HepG2 (cell line): ENCODE results near the gene IBA57. TPM values are rescaled to one million over a fixed set of nuclear protein-coding genes. Genes with fewer than 3 reads are reported as not detected.

Source experiments
- AKAP8 ChIP-seq: sonication (generic); formaldehyde crosslinking; IDR thresholded peaks from 2 replicates; pipeline ENCODE4 v1.5.1; 2020; ENCODE audit warnings: mild to moderate bottlenecking, missing genetic modification reagents
- GATAD2A ChIP-seq: IDR thresholded peaks from 2 replicates; pipeline ENCODE4 v1.6.1; 2016
- KAT8 ChIP-seq: IDR thresholded peaks from 2 replicates; pipeline ENCODE4 v1.6.1; 2016; ENCODE audit warnings: missing genetic modification reagents, missing compliant biosample characterization
- NFE2L1 ChIP-seq: sonication (generic); formaldehyde crosslinking; IDR thresholded peaks from 2 replicates; pipeline ENCODE4 v1.4.0; 2020; ENCODE audit warnings: missing genetic modification reagents, mild to moderate bottlenecking, borderline replicate concordance
- SOX13 ChIP-seq, 3 experiments: fragments of 450-650 bp in 1 of 3; sonication (generic) in 1 of 3; formaldehyde crosslinking in 1 of 3; IDR thresholded peaks in 2 of 3; conservative IDR thresholded peaks in 1 of 3; 2 replicates each; pipeline versions ENCODE4 v1.5.0 to v1.6.1; 2016 to 2020; ENCODE audit warnings: antibody characterized with exemption in 1 of 3, mild to moderate bottlenecking in 1 of 3, missing compliant biosample characterization in 1 of 3, missing genetic modification reagents in 1 of 3, moderate library complexity in 1 of 3
- SP5 ChIP-seq: IDR thresholded peaks from 2 replicates; pipeline ENCODE4 v1.6.1; 2016; ENCODE audit warnings: low read depth, borderline replicate concordance
- TBP ChIP-seq: sonication (generic); formaldehyde crosslinking; IDR thresholded peaks from 2 replicates; pipeline ENCODE4 v1.5.0; 2020; ENCODE audit warnings: missing genetic modification reagents
- ZNF501 ChIP-seq: sonication (generic); formaldehyde crosslinking; IDR thresholded peaks from 2 replicates; pipeline ENCODE4 v1.5.1; 2020; ENCODE audit warnings: mild to moderate bottlenecking, moderate library complexity, missing genetic modification reagents
- ZNF619 ChIP-seq: sonication (generic); formaldehyde crosslinking; IDR thresholded peaks from 2 replicates; pipeline ENCODE4 v1.4.0; 2020; ENCODE audit warnings: mild to moderate bottlenecking, missing genetic modification reagents
- ZNF709 ChIP-seq: sonication (generic); formaldehyde crosslinking; IDR thresholded peaks from 2 replicates; pipeline ENCODE4 v1.5.0; 2020; ENCODE audit warnings: mild to moderate bottlenecking, missing genetic modification reagents
- polyA plus RNA-seq, 8 experiments: library from polyadenylated mRNA; depleted of rRNA in 3 of 8; stranded (reverse) in 7 of 8; unstranded in 1 of 8; fragments of >200 nt; fragmentation: Illumina TruSeq in 4 of 8; extraction: Trizol in 4 of 8; gene quantifications; 2 replicates each; pipeline versions ENCODE4 v1.2.1 to v1.2.3, GENCODE V29; 2011 to 2016; ENCODE audit warnings: low read depth in 4 of 8, missing spikeins in 1 of 8, mixed read lengths in 1 of 8; ENCODE audit not compliant: insufficient read depth in 1 of 8
- total RNA-seq, 5 experiments: library from RNA; depleted of rRNA; stranded (reverse); fragments of >200 nt; fragmentation: Illumina TruSeq; extraction: Trizol; gene quantifications; 2 replicates each; pipeline ENCODE4 v1.2.3, GENCODE V29; 2016; ENCODE audit warnings: low read depth in 1 of 5
- TF ChIP-seq, protein P1 (sequence below): sonication (generic); formaldehyde crosslinking; IDR thresholded peaks from 2 replicates; pipeline ENCODE4 v1.8.1; 2023; ENCODE audit warnings: mild to moderate bottlenecking, moderate library complexity, missing genetic modification reagents
- TF ChIP-seq, protein P2 (sequence below): sonication (generic); IDR thresholded peaks from 2 replicates; pipeline ENCODE4 v1.6.1; 2016; ENCODE audit warnings: low read depth, borderline replicate concordance
- TF ChIP-seq, protein P3 (sequence below): sonication (generic); formaldehyde crosslinking; IDR thresholded peaks from 2 replicates; pipeline ENCODE4 v1.4.0; 2020; ENCODE audit warnings: missing genetic modification reagents
- TF ChIP-seq, protein P4 (sequence below): IDR thresholded peaks from 2 replicates; pipeline ENCODE4 v1.6.1; 2016; ENCODE audit warnings: missing compliant biosample characterization, missing genetic modification reagents, borderline replicate concordance
- TF ChIP-seq, protein P5 (sequence below): sonication (generic); formaldehyde crosslinking; IDR thresholded peaks from 2 replicates; pipeline ENCODE4 v1.4.0; 2020; ENCODE audit warnings: mild to moderate bottlenecking, missing genetic modification reagents
- TF ChIP-seq, protein P6 (sequence below): sonication (generic); formaldehyde crosslinking; IDR thresholded peaks from 2 replicates; pipeline ENCODE4 v1.4.0; 2020; ENCODE audit warnings: missing genetic modification reagents

Gene IBA57
- total and polyA plus RNA-seq, 2 of the 13 experiments (the other 11 are each of a cell fraction or from before 2014, with no cell fraction given) = 2.3 to 10.2 TPM

DNA sequence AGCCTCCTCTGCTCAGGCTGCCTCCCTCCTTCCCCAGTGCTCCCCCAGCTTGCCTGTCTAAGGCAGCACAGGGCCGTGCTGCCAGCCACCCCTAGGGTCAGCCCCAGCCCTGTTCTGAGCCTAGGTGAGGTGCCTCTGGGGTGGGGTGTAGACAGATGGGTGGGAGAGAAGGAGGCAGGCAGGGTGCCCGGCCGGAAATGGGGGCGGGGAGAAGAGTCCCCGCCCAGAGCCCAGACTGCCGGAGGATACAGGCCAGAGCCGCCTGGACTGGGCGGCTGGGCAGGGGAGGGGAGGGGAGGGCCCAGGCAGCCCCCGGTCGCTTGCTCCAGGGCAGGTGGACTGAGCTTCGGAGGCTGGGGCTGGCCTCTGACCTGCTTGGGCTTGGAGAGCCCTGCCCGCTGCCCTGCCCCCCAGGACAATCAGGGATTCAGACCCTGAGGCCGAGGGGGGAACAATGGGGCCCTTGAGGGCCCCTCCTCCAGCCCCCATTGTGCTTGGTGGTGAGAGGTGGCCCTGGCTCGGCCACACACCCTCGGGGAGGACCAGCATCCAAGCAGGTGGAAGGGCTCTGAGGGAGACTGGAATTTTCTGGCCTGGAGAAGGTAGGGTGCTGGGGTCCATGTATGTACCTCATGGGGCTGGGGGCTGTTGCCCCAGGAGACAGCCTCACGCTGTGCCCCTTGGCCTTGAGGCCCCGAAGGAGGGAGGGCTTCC is 16.0 kb upstream of the IBA57 start, which contains the start of gene GJC2 (continued):
- TF ChIP-seq, protein P1, sequence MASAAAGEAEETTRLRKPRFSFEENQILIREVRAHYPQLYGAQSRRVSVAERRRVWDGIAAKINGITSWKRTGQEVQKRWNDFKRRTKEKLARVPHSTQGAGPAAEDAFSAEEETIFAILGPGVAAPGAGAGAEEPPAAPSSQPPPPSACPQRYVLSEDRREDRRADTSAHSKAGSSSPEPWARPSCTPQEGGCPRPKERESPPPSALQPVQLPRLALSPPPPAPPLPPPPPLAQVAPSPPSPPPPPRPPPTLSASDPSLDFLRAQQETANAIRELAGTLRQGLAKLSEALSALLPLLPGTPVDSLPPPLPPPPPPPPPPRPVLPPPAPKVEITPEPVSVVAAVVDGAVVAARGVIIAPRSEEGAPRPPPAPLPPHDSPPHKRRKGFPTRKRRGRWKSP (CRISPR knock-in tag) = 0 out of 2 replicates have a peak, but pooled peaks have one; percentile 67
- 0 out of 2 replicates have a peak, but pooled peaks have one; percentile 36 for TF ChIP-seq ZNF709
- TF ChIP-seq, protein P2, sequence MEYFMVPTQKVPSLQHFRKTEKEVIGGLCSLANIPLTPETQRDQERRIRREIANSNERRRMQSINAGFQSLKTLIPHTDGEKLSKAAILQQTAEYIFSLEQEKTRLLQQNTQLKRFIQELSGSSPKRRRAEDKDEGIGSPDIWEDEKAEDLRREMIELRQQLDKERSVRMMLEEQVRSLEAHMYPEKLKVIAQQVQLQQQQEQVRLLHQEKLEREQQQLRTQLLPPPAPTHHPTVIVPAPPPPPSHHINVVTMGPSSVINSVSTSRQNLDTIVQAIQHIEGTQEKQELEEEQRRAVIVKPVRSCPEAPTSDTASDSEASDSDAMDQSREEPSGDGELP = peak; percentile 29; the same call in 1 of the 2 replicates
- no peak for TF ChIP-seq NFE2L1
- TF ChIP-seq, protein P3, sequence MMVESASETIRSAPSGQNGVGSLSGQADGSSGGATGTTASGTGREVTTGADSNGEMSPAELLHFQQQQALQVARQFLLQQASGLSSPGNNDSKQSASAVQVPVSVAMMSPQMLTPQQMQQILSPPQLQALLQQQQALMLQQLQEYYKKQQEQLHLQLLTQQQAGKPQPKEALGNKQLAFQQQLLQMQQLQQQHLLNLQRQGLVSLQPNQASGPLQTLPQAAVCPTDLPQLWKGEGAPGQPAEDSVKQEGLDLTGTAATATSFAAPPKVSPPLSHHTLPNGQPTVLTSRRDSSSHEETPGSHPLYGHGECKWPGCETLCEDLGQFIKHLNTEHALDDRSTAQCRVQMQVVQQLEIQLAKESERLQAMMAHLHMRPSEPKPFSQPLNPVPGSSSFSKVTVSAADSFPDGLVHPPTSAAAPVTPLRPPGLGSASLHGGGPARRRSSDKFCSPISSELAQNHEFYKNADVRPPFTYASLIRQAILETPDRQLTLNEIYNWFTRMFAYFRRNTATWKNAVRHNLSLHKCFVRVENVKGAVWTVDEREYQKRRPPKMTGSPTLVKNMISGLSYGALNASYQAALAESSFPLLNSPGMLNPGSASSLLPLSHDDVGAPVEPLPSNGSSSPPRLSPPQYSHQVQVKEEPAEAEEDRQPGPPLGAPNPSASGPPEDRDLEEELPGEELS (CRISPR knock-in tag) = peak; percentile 61; the same call in 1 of the 2 replicates
- TF ChIP-seq SP5 (CRISPR knock-in tag) = peak; percentile 72
- TF ChIP-seq, protein P4, sequence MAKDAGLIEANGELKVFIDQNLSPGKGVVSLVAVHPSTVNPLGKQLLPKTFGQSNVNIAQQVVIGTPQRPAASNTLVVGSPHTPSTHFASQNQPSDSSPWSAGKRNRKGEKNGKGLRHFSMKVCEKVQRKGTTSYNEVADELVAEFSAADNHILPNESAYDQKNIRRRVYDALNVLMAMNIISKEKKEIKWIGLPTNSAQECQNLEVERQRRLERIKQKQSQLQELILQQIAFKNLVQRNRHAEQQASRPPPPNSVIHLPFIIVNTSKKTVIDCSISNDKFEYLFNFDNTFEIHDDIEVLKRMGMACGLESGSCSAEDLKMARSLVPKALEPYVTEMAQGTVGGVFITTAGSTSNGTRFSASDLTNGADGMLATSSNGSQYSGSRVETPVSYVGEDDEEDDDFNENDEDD (CRISPR knock-in tag) = peak; percentile 27; the same call in 1 of the 2 replicates
- TF ChIP-seq TBP (CRISPR knock-in tag) = 0 out of 2 replicates have a peak, but pooled peaks have one; percentile 70
- TF ChIP-seq ZNF501 (CRISPR knock-in tag) = 0 out of 2 replicates have a peak, but pooled peaks have one; percentile 60
- peak; percentile 11; the same call in 1 of the 2 replicates for TF ChIP-seq GATAD2A (CRISPR knock-in tag)
- TF ChIP-seq, protein P5, sequence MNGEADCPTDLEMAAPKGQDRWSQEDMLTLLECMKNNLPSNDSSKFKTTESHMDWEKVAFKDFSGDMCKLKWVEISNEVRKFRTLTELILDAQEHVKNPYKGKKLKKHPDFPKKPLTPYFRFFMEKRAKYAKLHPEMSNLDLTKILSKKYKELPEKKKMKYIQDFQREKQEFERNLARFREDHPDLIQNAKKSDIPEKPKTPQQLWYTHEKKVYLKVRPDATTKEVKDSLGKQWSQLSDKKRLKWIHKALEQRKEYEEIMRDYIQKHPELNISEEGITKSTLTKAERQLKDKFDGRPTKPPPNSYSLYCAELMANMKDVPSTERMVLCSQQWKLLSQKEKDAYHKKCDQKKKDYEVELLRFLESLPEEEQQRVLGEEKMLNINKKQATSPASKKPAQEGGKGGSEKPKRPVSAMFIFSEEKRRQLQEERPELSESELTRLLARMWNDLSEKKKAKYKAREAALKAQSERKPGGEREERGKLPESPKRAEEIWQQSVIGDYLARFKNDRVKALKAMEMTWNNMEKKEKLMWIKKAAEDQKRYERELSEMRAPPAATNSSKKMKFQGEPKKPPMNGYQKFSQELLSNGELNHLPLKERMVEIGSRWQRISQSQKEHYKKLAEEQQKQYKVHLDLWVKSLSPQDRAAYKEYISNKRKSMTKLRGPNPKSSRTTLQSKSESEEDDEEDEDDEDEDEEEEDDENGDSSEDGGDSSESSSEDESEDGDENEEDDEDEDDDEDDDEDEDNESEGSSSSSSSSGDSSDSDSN (CRISPR knock-in tag) = peak; percentile 48; the same call in 1 of the 2 replicates
- TF ChIP-seq ZNF619 (CRISPR knock-in tag) = peak; percentile 71; the same call in 1 of the 2 replicates
- peak; percentile 45; the same call in 1 of the 2 replicates for TF ChIP-seq KAT8 (CRISPR knock-in tag)
- TF ChIP-seq, protein P6, sequence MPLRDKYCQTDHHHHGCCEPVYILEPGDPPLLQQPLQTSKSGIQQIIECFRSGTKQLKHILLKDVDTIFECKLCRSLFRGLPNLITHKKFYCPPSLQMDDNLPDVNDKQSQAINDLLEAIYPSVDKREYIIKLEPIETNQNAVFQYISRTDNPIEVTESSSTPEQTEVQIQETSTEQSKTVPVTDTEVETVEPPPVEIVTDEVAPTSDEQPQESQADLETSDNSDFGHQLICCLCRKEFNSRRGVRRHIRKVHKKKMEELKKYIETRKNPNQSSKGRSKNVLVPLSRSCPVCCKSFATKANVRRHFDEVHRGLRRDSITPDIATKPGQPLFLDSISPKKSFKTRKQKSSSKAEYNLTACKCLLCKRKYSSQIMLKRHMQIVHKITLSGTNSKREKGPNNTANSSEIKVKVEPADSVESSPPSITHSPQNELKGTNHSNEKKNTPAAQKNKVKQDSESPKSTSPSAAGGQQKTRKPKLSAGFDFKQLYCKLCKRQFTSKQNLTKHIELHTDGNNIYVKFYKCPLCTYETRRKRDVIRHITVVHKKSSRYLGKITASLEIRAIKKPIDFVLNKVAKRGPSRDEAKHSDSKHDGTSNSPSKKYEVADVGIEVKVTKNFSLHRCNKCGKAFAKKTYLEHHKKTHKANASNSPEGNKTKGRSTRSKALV = 0 out of 2 replicates have a peak, but pooled peaks have one; percentile 44
- TF ChIP-seq AKAP8 = peak; percentile 30; the same call in 1 of the 2 replicates
- TF ChIP-seq SOX13 (IDR thresholded peaks at IDR 0.05) = peak; percentile 61; the same call in 1 of the 2 replicates
- peak in 1 of 2 experiments; percentile 88; a peak in 2 of 4 replicates for TF ChIP-seq SOX13 (CRISPR knock-in tag; conservative IDR thresholded peaks at IDR 0.05 in 1 of 2, IDR thresholded peaks at IDR 0.05 in 1 of 2)
